ENCODE data around the gene NEGR1. TPM values are rescaled to one million over a fixed set of nuclear protein-coding genes. Genes with fewer than 3 reads are reported as not detected.

Gene NEGR1
- total and polyA plus RNA-seq, 2 experiments from 2014 or later, result 1.0 to 2.8 TPM

DNA sequence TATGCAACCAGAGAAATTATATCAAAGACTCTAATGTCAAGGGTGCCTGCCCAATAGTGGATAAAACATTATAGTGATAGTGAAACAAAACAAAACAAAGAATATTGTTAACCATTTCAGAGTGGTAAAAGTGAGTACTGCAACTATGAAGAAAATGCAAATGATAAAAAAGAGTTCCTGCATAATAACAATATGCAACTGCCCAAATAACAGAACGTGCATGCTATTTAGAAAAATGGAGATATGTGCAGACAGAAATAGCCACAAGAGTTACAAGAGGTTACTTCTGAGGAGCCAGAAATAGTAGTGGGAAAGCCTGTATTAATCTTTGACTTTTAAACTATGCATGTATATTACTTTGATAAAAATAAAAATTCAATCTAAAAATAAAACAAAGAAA lies 302.5 kb downstream of the NEGR1 start:
- H2AFZ ChIP-seq, result no peak overlapping the region
- no peaks in the 10 kb centered on the region for H3K36me3 ChIP-seq (replicated peaks; ENCODE audit: insufficient read depth, low read depth)
- peaks cover 4% of the 10 kb centered on the region for H3K4me1 ChIP-seq (ENCODE audit: insufficient read depth)
- TF ChIP-seq EZH2phosphoT487 (IDR thresholded peaks at IDR 0.05; ENCODE audit: low read depth, severe bottlenecking, unreplicated experiment) (no peak), EZH2 (IDR thresholded peaks at IDR 0.05; ENCODE audit: borderline replicate concordance) (no peak)
- TF ChIP-seq, protein P1, sequence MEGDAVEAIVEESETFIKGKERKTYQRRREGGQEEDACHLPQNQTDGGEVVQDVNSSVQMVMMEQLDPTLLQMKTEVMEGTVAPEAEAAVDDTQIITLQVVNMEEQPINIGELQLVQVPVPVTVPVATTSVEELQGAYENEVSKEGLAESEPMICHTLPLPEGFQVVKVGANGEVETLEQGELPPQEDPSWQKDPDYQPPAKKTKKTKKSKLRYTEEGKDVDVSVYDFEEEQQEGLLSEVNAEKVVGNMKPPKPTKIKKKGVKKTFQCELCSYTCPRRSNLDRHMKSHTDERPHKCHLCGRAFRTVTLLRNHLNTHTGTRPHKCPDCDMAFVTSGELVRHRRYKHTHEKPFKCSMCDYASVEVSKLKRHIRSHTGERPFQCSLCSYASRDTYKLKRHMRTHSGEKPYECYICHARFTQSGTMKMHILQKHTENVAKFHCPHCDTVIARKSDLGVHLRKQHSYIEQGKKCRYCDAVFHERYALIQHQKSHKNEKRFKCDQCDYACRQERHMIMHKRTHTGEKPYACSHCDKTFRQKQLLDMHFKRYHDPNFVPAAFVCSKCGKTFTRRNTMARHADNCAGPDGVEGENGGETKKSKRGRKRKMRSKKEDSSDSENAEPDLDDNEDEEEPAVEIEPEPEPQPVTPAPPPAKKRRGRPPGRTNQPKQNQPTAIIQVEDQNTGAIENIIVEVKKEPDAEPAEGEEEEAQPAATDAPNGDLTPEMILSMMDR (IDR thresholded peaks at IDR 0.05; ENCODE audit: poor library complexity), result no peak
- H3K27me3 ChIP-seq, result no peaks in the 10 kb centered on the region
- no peaks in the 10 kb centered on the region for H3K9me2 ChIP-seq (replicated peaks; ENCODE audit: insufficient read depth)
- no peaks in the 10 kb centered on the region for H3K79me2 ChIP-seq
- H3K4me3 ChIP-seq, result no peak overlapping the region
- H3K9me3 ChIP-seq (ENCODE audit: low read depth), result no peaks in the 10 kb centered on the region
- H3K27ac ChIP-seq, result no peak overlapping the region
- WGBS (ENCODE audit: low lambda C conversion rate, missing lambda C conversion rate), result 92% methylated on average over 1 of the region's 1 CpG
- DNase-seq (ENCODE audit: low spot score), result no peak
- no peak overlapping the region for H3K4me2 ChIP-seq
- no peaks in the 10 kb centered on the region for H4K20me1 ChIP-seq (ENCODE audit: insufficient read depth, poor library complexity, severe bottlenecking)

DNA sequence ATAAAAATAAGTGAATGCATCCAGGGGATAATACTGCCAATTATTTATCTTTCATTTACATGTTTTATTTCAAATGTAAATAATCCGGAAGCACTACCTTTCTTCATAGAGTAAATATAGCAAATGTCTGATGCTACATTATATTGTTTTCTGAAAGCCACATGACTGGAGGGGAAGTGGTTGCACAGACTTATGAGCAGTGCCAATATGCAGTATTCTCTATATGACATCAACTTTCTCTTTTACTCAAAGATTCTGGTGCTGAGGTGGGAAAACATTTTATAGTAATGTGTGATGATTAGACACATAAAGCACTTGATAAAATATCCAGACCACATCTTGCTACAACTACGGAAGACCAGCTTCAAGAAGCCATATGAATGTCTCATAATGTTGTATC lies 314.7 kb downstream of the NEGR1 start:
- no peak for TF ChIP-seq EZH2 (IDR thresholded peaks at IDR 0.05; ENCODE audit: borderline replicate concordance)
- no peak for TF ChIP-seq EZH2phosphoT487 (IDR thresholded peaks at IDR 0.05; ENCODE audit: low read depth, severe bottlenecking, unreplicated experiment)
- TF ChIP-seq, protein P1 (IDR thresholded peaks at IDR 0.05; ENCODE audit: poor library complexity), result no peak
- no peaks in the 10 kb centered on the region for H3K9me2 ChIP-seq (replicated peaks; ENCODE audit: insufficient read depth)
- H3K4me3 ChIP-seq, result no peak overlapping the region
- H3K27me3 ChIP-seq, result no peaks in the 10 kb centered on the region
- H3K27ac ChIP-seq, result no peak overlapping the region
- no peaks in the 10 kb centered on the region for H3K36me3 ChIP-seq (replicated peaks; ENCODE audit: insufficient read depth, low read depth)
- H3K4me2 ChIP-seq, result no peak overlapping the region
- H3K9me3 ChIP-seq (ENCODE audit: low read depth), result no peaks in the 10 kb centered on the region
- DNase-seq (ENCODE audit: low spot score), result no peak
- no peaks in the 10 kb centered on the region for H3K79me2 ChIP-seq
- 90% methylated on average over 2 of the region's 2 CpGs for WGBS (ENCODE audit: low lambda C conversion rate, missing lambda C conversion rate)
- H2AFZ ChIP-seq, result no peak overlapping the region
- H3K4me1 ChIP-seq (ENCODE audit: insufficient read depth), result no peaks in the 10 kb centered on the region
- no peaks in the 10 kb centered on the region for H4K20me1 ChIP-seq (ENCODE audit: insufficient read depth, poor library complexity, severe bottlenecking)

DNA sequence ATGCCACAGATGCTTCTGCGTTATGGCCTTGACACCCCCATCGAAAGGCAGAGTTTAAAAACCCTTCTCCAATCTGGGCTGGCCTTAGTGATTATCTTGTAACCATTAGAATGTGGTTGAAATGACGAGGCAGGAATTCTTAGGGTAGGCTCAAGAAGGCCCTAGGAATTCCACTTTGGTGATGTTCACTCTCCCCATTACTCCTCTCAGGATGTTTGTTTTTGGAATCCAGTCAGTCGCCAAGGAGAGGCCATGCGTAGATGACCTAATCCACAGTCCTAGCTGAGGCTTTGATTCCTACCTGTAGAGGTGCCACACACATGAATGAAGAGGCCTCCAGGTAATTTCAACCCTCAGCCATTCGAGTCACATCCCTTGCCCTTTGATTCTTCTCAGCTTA lies 318.2 kb downstream of the NEGR1 start:
- Histone ChIP-seq H3K27me3 (no peaks in the 10 kb centered on the region), H3K36me3 (replicated peaks; ENCODE audit: insufficient read depth, low read depth) (no peaks in the 10 kb centered on the region), H3K9me2 (replicated peaks; ENCODE audit: insufficient read depth) (no peaks in the 10 kb centered on the region), H3K4me1 (ENCODE audit: insufficient read depth) (no peaks in the 10 kb centered on the region), H4K20me1 (ENCODE audit: insufficient read depth, poor library complexity, severe bottlenecking) (no peaks in the 10 kb centered on the region), H3K4me3 (no peak overlapping the region), H3K9me3 (ENCODE audit: low read depth) (no peaks in the 10 kb centered on the region), H3K27ac (no peak overlapping the region), H3K4me2 (no peak overlapping the region), H2AFZ (no peak overlapping the region), H3K79me2 (no peaks in the 10 kb centered on the region)
- WGBS (ENCODE audit: low lambda C conversion rate, missing lambda C conversion rate), result 85% methylated on average over 6 of the region's 6 CpGs
- peak; percentile 4 for DNase-seq (ENCODE audit: low spot score)
- no peak for TF ChIP-seq EZH2phosphoT487 (IDR thresholded peaks at IDR 0.05; ENCODE audit: low read depth, severe bottlenecking, unreplicated experiment)
- TF ChIP-seq, protein P1 (IDR thresholded peaks at IDR 0.05; ENCODE audit: poor library complexity), result no peak
- TF ChIP-seq EZH2 (IDR thresholded peaks at IDR 0.05; ENCODE audit: borderline replicate concordance), result no peak

All from hepatocyte (in vitro differentiated cells).